Stimulated activated memory B cell treated with anti-CD40 and anti-IgM and Interleukin-4, amounts not matched to agents 10 μg/mL and 1 μg/mL and 100 μg/mL, for 72 hours (primary cell): ENCODE data around the gene GABRR1.

ENCODE experiments used
- ATAC-seq: fragments of 150-1000 bp; cut with Tn5 transposase; 2 replicates; pipeline ENCODE4 v1.10.0; 2021
- H3K27ac Mint-ChIP-seq: one replicate; pipeline ENCODE4 v1.8.0; 2022; ENCODE audit warnings: mild to moderate bottlenecking, mixed read lengths
- H3K27me3 Mint-ChIP-seq: one replicate; pipeline ENCODE4 v1.8.0; 2022; ENCODE audit warnings: mixed read lengths
- H3K36me3 Mint-ChIP-seq: one replicate; pipeline ENCODE4 v1.8.0; 2022; ENCODE audit warnings: mixed read lengths
- H3K4me1 Mint-ChIP-seq: one replicate; pipeline ENCODE4 v1.8.0; 2022; ENCODE audit warnings: mixed read lengths
- H3K4me3 Mint-ChIP-seq: one replicate; pipeline ENCODE4 v1.8.0; 2022; ENCODE audit warnings: mild to moderate bottlenecking, moderate library complexity, mixed read lengths
- H3K9me3 Mint-ChIP-seq: one replicate; pipeline ENCODE4 v1.8.0; 2022; ENCODE audit warnings: mixed read lengths

The GABRR1 gene

DNA sequence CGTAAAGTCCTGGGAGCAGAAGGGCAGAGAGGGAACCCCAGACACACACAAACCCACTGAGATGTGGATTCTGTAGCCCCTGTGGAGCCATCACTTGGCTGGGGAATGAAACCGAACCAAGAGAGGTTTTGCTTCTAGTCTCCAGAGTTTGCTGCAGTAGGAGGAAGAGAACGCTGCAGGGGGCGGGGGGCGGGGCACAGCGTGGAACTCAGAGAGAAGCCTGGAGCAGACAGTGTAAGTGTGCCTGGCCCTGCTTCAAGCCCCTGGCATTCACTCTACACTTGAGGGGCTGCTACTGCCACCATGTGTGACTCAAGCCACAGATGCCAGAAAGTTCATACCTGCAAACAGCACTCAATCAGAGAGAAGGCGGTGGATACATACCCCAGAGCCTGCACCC is 18.9 kb downstream of the GABRR1 start:
- no peak overlapping the region for H3K4me3 Mint-ChIP-seq
- peaks cover 1% of the 10 kb centered on the region for H3K27me3 Mint-ChIP-seq
- H3K36me3 Mint-ChIP-seq: peaks cover 7% of the 10 kb centered on the region
- H3K27ac Mint-ChIP-seq: no peak overlapping the region
- no peaks in the 10 kb centered on the region for H3K4me1 Mint-ChIP-seq
- no peak for ATAC-seq
- H3K9me3 Mint-ChIP-seq: peaks cover 8% of the 10 kb centered on the region

- Mint-ChIP-seq H3K36me3 (peaks cover 9% of the 10 kb centered on the region), H3K27ac (no peak overlapping the region), H3K27me3 (peaks cover 8% of the 10 kb centered on the region), H3K9me3 (peaks cover 8% of the 10 kb centered on the region), H3K4me1 (no peaks in the 10 kb centered on the region), H3K4me3 (no peak overlapping the region)
- ATAC-seq: no peak
These were observed 20.0 kb downstream of the GABRR1 start for GRCh38 chr6:89197141-89197540.

GRCh38 chr6:89194559-89194958 is 22.6 kb downstream of the GABRR1 start:
- H3K27ac Mint-ChIP-seq: no peak overlapping the region
- peaks cover 21% of the 10 kb centered on the region for H3K27me3 Mint-ChIP-seq
- no peak overlapping the region for H3K4me3 Mint-ChIP-seq
- no peaks in the 10 kb centered on the region for H3K4me1 Mint-ChIP-seq
- H3K36me3 Mint-ChIP-seq: peaks cover 11% of the 10 kb centered on the region
- ATAC-seq: no peak
- H3K9me3 Mint-ChIP-seq: peaks cover 8% of the 10 kb centered on the region

- H3K9me3 Mint-ChIP-seq: peaks cover 8% of the 10 kb centered on the region
- ATAC-seq: no peak
- H3K36me3 Mint-ChIP-seq: peaks cover 11% of the 10 kb centered on the region
- no peak overlapping the region for H3K27ac Mint-ChIP-seq
- no peaks in the 10 kb centered on the region for H3K4me1 Mint-ChIP-seq
- no peak overlapping the region for H3K4me3 Mint-ChIP-seq
- H3K27me3 Mint-ChIP-seq: peaks cover 39% of the 10 kb centered on the region
These were observed 26.4 kb downstream of the GABRR1 start for GRCh38 chr6:89190741-89191140.

DNA sequence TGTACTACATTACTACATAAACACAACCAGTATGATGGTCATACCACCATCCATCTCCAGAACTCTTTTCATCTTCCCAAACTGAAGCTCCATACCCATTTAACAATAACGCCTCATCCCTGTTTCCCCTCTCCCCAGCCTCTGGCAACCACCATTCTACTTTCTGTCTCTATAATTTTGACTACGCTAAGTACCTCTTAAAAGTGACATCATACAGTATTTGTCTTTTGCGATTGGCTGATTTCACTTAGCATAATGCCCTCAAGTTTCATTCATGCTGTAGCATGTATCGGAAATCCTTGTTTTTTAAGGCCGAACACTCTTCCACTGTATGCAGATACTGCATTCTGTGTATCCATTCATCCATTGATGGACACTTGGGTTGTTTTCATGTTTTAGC is 29.7 kb downstream of the GABRR1 start:
- no peak for ATAC-seq
- H3K9me3 Mint-ChIP-seq: no peaks in the 10 kb centered on the region
- peaks cover 4% of the 10 kb centered on the region for H3K36me3 Mint-ChIP-seq
- H3K4me3 Mint-ChIP-seq: no peak overlapping the region
- no peak overlapping the region for H3K27ac Mint-ChIP-seq
- H3K4me1 Mint-ChIP-seq: no peaks in the 10 kb centered on the region
- peaks cover 44% of the 10 kb centered on the region for H3K27me3 Mint-ChIP-seq

GRCh38 chr6:89186762-89187161 is 30.4 kb downstream of the GABRR1 start:
- Mint-ChIP-seq H3K9me3 (no peaks in the 10 kb centered on the region), H3K4me3 (no peak overlapping the region), H3K27ac (no peak overlapping the region), H3K36me3 (no peaks in the 10 kb centered on the region), H3K27me3 (peaks cover 40% of the 10 kb centered on the region), H3K4me1 (no peaks in the 10 kb centered on the region)
- ATAC-seq: no peak

- Mint-ChIP-seq H3K36me3 (no peaks in the 10 kb centered on the region), H3K9me3 (no peaks in the 10 kb centered on the region), H3K4me3 (no peak overlapping the region), H3K27ac (no peak overlapping the region), H3K27me3 (peaks cover 36% of the 10 kb centered on the region), H3K4me1 (no peaks in the 10 kb centered on the region)
- no peak for ATAC-seq
These were observed 32.8 kb downstream of the GABRR1 start for GRCh38 chr6:89184344-89184743.

DNA sequence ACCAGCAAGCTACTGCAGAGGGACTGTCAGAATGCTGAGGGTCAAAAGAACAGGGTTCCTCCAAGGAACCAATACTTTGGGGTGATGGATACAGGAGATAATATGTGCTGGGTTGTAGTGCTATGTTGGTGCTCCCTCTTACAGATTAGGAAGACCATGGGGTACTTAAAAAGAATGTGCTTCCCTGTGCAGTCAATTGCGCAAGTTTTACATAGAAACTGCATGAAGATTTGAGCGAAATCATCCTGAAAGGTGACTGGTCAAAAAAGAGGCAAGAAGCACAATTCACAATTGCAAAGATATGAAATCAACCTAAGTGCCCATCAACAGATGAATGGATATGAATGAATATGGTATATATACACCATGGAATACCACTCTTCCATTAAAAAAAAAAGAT is 33.9 kb downstream of the GABRR1 start:
- no peak overlapping the region for H3K4me3 Mint-ChIP-seq
- ATAC-seq: no peak
- no peaks in the 10 kb centered on the region for H3K36me3 Mint-ChIP-seq
- H3K4me1 Mint-ChIP-seq: no peaks in the 10 kb centered on the region
- no peaks in the 10 kb centered on the region for H3K9me3 Mint-ChIP-seq
- H3K27me3 Mint-ChIP-seq: peaks cover 31% of the 10 kb centered on the region
- H3K27ac Mint-ChIP-seq: no peak overlapping the region

DNA sequence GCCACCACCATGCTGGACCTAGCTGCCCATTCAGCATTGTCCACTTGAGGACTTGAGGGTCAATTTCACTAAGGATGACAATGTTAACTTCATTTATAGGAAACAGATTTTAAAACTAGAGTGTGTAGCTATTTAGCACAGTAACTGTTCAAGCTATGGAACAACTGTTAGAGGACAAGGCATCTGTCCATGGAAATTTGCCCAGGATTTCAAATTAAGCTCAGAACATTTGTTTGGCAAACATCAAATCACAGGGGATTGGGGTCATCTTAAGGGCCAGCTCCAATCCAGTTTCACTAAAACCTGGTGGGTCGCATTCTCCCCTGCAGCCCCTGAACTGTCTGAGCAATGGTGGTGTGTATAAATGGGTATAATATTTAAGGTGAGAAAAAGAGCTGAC is 36.2 kb downstream of the GABRR1 start:
- Mint-ChIP-seq H3K27me3 (peaks cover 18% of the 10 kb centered on the region), H3K27ac (no peak overlapping the region), H3K4me3 (no peak overlapping the region), H3K4me1 (no peaks in the 10 kb centered on the region), H3K36me3 (no peaks in the 10 kb centered on the region), H3K9me3 (no peaks in the 10 kb centered on the region)
- no peak for ATAC-seq

DNA sequence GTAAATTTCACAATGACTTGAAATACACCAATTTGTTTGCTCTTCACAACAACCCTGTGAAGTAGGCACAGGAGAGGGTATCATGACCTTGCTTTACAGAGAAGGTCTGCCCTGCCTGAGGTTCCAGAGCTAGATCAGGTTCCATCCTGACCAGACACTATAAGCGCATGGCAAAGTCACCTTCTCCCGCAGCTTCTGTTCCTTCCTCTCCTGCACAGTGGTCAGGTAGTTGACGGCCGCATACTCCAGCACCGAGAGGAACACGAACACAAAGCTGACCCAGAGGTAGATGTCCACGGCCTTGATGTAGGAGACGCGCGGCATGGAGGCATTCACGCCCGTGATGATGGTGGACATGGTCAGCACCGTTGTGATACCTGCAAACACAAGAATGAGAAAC is 37.0 kb downstream of the GABRR1 start:
- Mint-ChIP-seq H3K27me3 (peaks cover 18% of the 10 kb centered on the region), H3K9me3 (no peaks in the 10 kb centered on the region), H3K4me1 (no peaks in the 10 kb centered on the region), H3K4me3 (no peak overlapping the region), H3K27ac (no peak overlapping the region), H3K36me3 (no peaks in the 10 kb centered on the region)
- peak; percentile 44 for ATAC-seq

- no peak for ATAC-seq
- H3K27ac Mint-ChIP-seq: no peak overlapping the region
- no peak overlapping the region for H3K4me3 Mint-ChIP-seq
- H3K9me3 Mint-ChIP-seq: no peaks in the 10 kb centered on the region
- H3K4me1 Mint-ChIP-seq: no peaks in the 10 kb centered on the region
- no peaks in the 10 kb centered on the region for H3K36me3 Mint-ChIP-seq
- H3K27me3 Mint-ChIP-seq: no peaks in the 10 kb centered on the region
These were observed 43.5 kb downstream of the GABRR1 start for GRCh38 chr6:89173634-89174033.

- Mint-ChIP-seq H3K4me3 (no peak overlapping the region), H3K4me1 (no peaks in the 10 kb centered on the region), H3K27ac (no peak overlapping the region), H3K9me3 (no peaks in the 10 kb centered on the region), H3K36me3 (no peaks in the 10 kb centered on the region), H3K27me3 (no peaks in the 10 kb centered on the region)
- no peak for ATAC-seq
These were observed 45.0 kb downstream of the GABRR1 start for GRCh38 chr6:89172131-89172530.

- Mint-ChIP-seq H3K4me3 (no peak overlapping the region), H3K4me1 (no peaks in the 10 kb centered on the region), H3K27ac (no peak overlapping the region), H3K9me3 (no peaks in the 10 kb centered on the region), H3K27me3 (no peaks in the 10 kb centered on the region), H3K36me3 (peaks cover 46% of the 10 kb centered on the region)
- no peak for ATAC-seq
These were observed 55.1 kb downstream of the GABRR1 start for GRCh38 chr6:89162047-89162371.

DNA sequence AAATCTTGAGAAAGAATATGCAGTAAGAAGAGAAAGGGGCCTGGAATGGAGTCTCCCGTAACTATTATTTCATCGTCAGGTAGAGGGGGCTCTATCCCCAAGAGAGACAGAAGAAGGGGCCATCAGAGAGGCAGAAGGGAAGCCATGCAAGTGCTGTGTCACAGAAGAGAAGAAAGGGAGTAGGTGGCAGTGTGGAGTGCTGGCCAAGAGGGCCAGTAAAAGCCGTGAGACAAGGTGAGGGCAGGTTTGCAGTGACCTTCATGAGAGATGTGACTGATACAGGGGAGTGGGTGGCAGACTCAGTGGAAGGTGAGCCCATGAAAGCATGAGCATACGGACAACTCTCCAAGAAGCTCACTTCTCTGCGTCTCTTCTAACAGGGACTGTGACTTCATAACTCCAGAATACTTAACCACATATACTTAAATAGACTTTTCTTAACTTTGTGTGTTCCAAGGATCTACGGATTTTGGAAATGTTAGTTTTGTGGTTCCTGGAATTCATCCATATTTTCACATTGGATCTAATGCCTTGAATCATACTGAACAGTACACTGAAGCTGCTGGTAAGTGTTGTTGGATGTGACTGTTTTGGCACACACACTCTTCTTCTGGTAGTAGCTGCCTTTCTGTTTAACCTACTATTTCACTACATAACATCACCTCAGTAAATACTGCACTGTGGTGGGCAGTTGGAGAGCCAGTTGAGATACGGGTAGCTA is 55.7 kb downstream of the GABRR1 start:
- peaks cover 48% of the 10 kb centered on the region for H3K36me3 Mint-ChIP-seq
- no peaks in the 10 kb centered on the region for H3K27me3 Mint-ChIP-seq
- no peaks in the 10 kb centered on the region for H3K4me1 Mint-ChIP-seq
- H3K4me3 Mint-ChIP-seq: no peak overlapping the region
- no peak for ATAC-seq
- no peak overlapping the region for H3K27ac Mint-ChIP-seq
- H3K9me3 Mint-ChIP-seq: no peaks in the 10 kb centered on the region

GRCh38 chr6:89160331-89161092 is 56.6 kb downstream of the GABRR1 start:
- no peak for ATAC-seq
- peaks cover 51% of the 10 kb centered on the region for H3K36me3 Mint-ChIP-seq
- no peak overlapping the region for H3K27ac Mint-ChIP-seq
- H3K4me3 Mint-ChIP-seq: no peak overlapping the region
- H3K9me3 Mint-ChIP-seq: no peaks in the 10 kb centered on the region
- no peaks in the 10 kb centered on the region for H3K27me3 Mint-ChIP-seq
- H3K4me1 Mint-ChIP-seq: no peaks in the 10 kb centered on the region

DNA sequence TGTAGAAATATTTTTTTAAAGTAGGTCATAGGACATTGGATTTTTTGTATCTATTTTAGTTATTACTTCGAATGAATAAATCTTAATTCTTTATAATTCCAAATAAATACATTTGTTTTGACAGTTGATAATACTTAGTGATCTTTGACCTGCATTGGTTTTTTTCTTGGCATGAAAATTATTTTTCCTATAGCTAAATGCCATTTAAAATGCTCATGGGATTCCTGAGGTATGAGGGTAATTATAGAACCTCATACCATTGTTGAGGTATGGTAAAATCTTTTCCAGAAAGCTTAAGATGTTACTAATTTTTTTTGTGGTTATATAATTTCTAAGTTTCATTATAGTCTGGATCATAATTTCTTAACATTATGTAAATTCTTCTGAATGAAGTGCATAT is 63.0 kb downstream of the GABRR1 start:
- Mint-ChIP-seq H3K4me3 (no peak overlapping the region), H3K4me1 (peaks cover 3% of the 10 kb centered on the region), H3K9me3 (no peaks in the 10 kb centered on the region), H3K27me3 (no peaks in the 10 kb centered on the region), H3K27ac (no peak overlapping the region), H3K36me3 (peaks cover 24% of the 10 kb centered on the region)
- ATAC-seq: no peak
